Colonic mucosa (tissue), 4 donors: ENCODE data around the gene TMPRSS3. TPM values are rescaled to one million over a fixed set of nuclear protein-coding genes. Genes with fewer than 3 reads are reported as not detected.

Experiments
- DNase-seq: peaks from one replicate; pipeline ENCODE4 v3.0.0-alpha.2; 2020
- H3K27ac ChIP-seq: fragments of 200-600 bp; one replicate; pipeline ENCODE4 v1.8.0; 2021
- H3K27me3 ChIP-seq: fragments of 200-600 bp; one replicate; pipeline ENCODE4 v1.8.0; 2021
- H3K36me3 ChIP-seq: fragments of 200-600 bp; one replicate; pipeline ENCODE4 v1.8.0; 2021
- H3K4me1 ChIP-seq: fragments of 200-600 bp; one replicate; pipeline ENCODE4 v1.8.0; 2021; ENCODE audit warnings: mild to moderate bottlenecking
- H3K4me3 ChIP-seq: fragments of 200-600 bp; one replicate; pipeline ENCODE4 v1.8.0; 2021
- H3K9ac ChIP-seq, 2 donors: one replicate each; pipeline ENCODE4 v1.7.0; 2013; ENCODE audit warnings: control low read depth in 2 of 2, low read depth in 2 of 2, low read length in 2 of 2
- H3K9me3 ChIP-seq: fragments of 200-600 bp; one replicate; pipeline ENCODE4 v1.8.0; 2021
- intact Hi-C: fragments of 100-400 bp; cut with DNase I; formaldehyde crosslinking; loops from one replicate; pipeline ENCODE4 v1.14.1; 2022
- total RNA-seq, 2 donors: library from RNA; stranded (reverse); fragmentation: NEBNext Ultra II Directional in 1 of 2; extraction: Animal tissue kit (Norgen Biotek cat#: 25700) in 1 of 2; gene quantifications; one replicate each; pipeline ENCODE4 v1.2.1, GENCODE V29; 2021
- TF ChIP-seq, protein P1 (sequence below): fragments of 200-600 bp; IDR thresholded peaks from one replicate; pipeline ENCODE4 v1.8.0; 2022; ENCODE audit warnings: antibody characterized with exemption, mild to moderate bottlenecking
- donor health status: healthy.
- donor health status: DM: no; HTN: no; CAD: no.
- donor health status: DM: no; HTN: no; CAD: no.

The TMPRSS3 gene
- total RNA-seq, 2 donors from 2014 or later = 0.82 to 1.2 TPM

DNA sequence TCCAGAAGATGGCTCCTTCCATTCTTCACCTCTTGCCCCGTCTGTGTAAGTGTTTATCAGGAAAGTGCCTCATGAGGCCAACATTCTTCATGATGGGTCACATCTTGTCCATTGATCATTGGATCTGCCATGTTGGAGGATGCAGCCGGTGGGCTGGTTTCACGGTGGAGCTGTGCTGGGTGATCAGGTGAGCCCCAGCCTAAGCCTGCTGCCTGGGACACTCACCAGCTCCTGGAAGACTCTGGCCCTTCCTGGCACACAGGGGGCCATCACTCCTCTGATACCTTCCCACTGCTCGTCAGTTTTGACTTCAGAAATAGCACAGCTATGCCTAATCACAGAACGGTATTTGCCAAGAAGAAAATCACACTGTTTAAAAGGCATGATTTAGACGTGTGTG is 46.1 kb upstream of the TMPRSS3 start:
- no peak overlapping the region for H3K4me3 ChIP-seq
- no peaks in the 10 kb centered on the region for H3K36me3 ChIP-seq
- no peaks in the 10 kb centered on the region for H3K9me3 ChIP-seq
- intact Hi-C loops = no loop called here
- DNase-seq = no peak
- no peak overlapping the region for H3K9ac ChIP-seq
- H3K27ac ChIP-seq = no peak overlapping the region
- no peaks in the 10 kb centered on the region for H3K27me3 ChIP-seq
- TF ChIP-seq, protein P1, sequence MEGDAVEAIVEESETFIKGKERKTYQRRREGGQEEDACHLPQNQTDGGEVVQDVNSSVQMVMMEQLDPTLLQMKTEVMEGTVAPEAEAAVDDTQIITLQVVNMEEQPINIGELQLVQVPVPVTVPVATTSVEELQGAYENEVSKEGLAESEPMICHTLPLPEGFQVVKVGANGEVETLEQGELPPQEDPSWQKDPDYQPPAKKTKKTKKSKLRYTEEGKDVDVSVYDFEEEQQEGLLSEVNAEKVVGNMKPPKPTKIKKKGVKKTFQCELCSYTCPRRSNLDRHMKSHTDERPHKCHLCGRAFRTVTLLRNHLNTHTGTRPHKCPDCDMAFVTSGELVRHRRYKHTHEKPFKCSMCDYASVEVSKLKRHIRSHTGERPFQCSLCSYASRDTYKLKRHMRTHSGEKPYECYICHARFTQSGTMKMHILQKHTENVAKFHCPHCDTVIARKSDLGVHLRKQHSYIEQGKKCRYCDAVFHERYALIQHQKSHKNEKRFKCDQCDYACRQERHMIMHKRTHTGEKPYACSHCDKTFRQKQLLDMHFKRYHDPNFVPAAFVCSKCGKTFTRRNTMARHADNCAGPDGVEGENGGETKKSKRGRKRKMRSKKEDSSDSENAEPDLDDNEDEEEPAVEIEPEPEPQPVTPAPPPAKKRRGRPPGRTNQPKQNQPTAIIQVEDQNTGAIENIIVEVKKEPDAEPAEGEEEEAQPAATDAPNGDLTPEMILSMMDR = no peak
- no peaks in the 10 kb centered on the region for H3K4me1 ChIP-seq

DNA sequence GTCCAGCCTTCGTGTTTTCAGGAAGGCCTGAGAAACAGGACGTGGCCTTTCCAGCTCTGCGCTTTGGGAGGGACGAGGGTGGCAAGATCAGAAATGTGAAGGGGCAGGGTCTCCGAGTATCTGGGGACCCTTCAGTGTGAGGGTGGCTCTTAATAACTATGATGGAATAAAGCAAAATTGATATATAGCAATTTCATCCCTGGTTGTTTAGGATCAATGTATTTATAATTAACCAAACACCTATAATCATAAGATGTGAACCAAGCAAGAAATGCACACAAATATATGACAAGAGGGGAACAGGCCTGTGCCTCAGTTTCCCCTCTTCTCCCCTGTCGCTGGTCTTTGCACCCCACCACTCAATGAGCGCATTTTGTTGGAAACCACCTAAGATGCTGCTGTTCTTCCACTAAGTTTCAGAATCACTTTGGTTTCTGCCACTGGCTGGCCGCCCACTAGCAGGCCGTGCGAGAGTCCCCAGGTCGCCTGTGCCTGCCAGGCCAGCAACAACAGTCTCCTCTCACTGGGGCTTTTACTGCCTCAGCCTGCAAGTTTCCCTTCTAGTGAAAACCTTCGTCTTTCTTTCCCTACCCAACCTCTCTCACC is 44.4 kb upstream of the TMPRSS3 start:
- Histone ChIP-seq H3K27me3 (no peaks in the 10 kb centered on the region), H3K9me3 (no peaks in the 10 kb centered on the region), H3K27ac (no peak overlapping the region), H3K36me3 (no peaks in the 10 kb centered on the region), H3K9ac (no peak overlapping the region), H3K4me3 (no peak overlapping the region), H3K4me1 (no peaks in the 10 kb centered on the region)
- no peak for DNase-seq
- intact Hi-C loops = no loop called here
- TF ChIP-seq, protein P1 = no peak

DNA sequence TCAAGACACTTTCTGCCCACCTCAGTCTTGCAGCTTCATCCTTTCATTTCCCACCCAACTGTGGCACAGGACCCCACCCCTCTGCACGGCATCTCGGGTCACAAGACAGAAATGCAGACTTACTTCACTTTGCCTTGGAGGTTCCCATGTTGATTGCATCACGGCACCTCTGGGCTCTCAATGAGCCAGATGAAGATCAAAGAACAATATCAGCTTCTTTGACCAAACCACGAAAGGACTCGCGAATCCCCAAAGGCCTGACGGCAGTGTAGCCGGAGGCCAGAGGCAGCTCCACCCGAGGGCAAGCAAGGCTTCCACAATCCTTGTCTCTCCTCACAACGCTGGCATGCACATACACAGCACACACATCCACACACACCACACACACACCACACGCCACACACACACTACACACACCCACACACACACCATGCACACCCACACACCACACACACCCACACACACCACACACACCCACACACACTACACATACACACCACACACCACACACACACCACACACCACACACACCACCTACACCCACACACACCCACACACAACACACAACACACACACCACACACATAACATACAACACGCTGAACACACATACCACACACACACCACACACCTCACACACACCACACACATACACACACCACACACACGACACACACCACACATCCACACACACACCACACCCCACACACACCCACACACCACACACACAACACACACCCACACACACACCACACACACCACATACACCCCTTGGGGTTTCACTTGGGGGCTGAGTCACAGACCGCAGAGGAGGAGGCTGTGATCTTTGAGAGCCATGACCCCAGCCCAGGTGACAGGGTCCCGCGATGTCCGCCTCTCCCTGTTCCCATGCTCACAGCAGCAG is 43.7 kb upstream of the TMPRSS3 start:
- Histone ChIP-seq H3K36me3 (no peaks in the 10 kb centered on the region), H3K27me3 (no peaks in the 10 kb centered on the region), H3K4me1 (no peaks in the 10 kb centered on the region), H3K9me3 (no peaks in the 10 kb centered on the region), H3K27ac (no peak overlapping the region), H3K4me3 (no peak overlapping the region), H3K9ac (no peak overlapping the region)
- intact Hi-C loops = no loop called here
- no peak for DNase-seq
- TF ChIP-seq, protein P1 = no peak

DNA sequence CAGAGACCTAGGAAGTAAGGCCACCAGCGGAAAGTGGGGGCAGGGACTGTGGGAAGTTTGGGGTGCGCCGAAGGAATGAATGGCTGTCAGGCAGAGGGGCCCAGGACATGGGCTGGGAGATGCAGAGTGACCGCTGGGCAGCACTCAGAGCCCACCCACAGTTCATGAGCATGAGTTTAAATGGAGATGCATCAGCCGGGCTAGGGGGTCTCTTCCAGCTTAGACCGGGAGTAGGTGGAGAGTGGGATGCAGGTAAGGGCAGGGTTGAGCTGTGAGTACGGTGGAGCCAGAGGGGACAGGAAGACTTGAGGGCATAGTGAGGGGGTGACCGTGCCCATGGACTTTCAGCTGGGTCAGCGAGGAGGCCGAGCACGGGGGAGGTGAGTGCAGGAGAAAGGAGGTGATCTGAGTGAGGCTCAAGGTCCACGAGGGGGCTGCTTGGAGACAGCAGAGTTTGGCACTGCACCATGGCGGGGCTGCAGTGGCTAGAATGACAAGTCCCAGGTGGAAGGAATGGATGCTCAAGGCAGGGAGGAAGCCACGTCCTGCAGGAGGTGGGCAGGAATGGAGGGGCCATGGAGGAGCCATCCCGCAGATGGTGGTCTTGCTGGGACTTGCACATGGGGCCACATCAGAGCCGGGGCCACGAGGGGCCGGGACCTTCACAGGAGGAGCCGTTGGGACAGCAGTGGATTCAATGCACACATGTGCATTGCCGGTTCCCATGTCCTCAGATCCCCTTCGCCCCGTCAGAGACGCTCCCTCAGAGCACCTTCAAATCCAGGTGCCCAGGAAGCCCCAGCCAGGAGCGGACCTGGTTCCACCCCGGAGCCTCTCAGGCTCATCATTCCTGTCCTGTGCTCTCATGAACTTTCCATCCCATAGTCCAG is 42.7 kb upstream of the TMPRSS3 start:
- Histone ChIP-seq H3K9me3 (no peaks in the 10 kb centered on the region), H3K9ac (no peak overlapping the region), H3K27ac (no peak overlapping the region), H3K36me3 (no peaks in the 10 kb centered on the region), H3K4me3 (no peak overlapping the region), H3K27me3 (no peaks in the 10 kb centered on the region), H3K4me1 (no peaks in the 10 kb centered on the region)
- intact Hi-C loops = no loop called here
- TF ChIP-seq, protein P1 = no peak
- no peak for DNase-seq

DNA sequence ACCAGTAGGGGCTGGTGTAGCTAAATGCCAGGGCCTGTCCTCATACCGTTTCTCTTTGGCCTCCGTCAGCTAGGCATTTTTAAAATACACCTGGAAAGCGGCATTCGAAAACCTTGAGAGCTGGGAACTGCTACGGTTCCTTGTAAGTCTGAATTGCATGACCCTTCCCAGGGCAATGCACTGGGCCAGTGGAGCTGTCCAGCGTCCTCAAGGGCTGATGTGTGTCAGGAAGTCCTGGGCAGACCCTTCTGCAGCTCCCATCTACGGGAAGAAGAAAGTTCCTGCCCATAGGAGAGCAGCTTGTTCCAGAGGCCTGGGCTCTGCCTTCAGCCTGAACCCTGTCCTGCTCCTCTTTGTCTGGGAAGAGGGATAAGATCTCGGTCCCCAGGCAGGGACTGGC is 41.9 kb upstream of the TMPRSS3 start:
- no peak for DNase-seq
- Histone ChIP-seq H3K9me3 (no peaks in the 10 kb centered on the region), H3K27ac (no peak overlapping the region), H3K36me3 (no peaks in the 10 kb centered on the region), H3K27me3 (no peaks in the 10 kb centered on the region), H3K4me3 (no peak overlapping the region), H3K9ac (no peak overlapping the region), H3K4me1 (no peaks in the 10 kb centered on the region)
- intact Hi-C loops = no loop called here
- TF ChIP-seq, protein P1 = no peak
